ENCODE data around the gene INPP5D. TPM values are rescaled to one million over a fixed set of nuclear protein-coding genes. Genes with fewer than 3 reads are reported as not detected.

INPP5D gene
- total and polyA plus RNA-seq, 2 of the 13 experiments (the other 11 are each of a cell fraction or from before 2014, with no cell fraction given) = 16.7 to 18.0 TPM

DNA sequence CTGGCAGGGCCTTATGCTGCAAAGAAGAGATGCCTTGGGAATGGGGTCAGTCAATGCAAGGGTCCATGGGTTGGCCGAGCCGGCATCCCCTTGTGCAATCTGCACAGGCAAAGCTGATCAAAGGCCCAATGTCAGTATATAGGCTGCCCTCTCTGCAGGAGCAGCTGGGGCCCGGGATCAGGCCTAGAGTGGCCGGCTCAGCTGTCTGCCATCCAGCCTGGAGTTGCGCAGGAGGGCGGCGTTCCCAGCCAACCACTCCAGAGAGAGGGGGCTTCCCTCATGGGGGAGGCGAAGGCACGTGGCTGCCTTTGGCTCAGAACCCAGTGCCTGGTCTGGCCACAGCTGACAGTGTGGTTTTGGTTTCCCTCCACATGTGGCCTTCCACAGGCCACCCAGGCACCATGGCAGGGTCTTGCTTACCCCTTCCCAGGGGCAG is 3.9 kb downstream of the INPP5D start (continued):
- TF ChIP-seq, protein P1, sequence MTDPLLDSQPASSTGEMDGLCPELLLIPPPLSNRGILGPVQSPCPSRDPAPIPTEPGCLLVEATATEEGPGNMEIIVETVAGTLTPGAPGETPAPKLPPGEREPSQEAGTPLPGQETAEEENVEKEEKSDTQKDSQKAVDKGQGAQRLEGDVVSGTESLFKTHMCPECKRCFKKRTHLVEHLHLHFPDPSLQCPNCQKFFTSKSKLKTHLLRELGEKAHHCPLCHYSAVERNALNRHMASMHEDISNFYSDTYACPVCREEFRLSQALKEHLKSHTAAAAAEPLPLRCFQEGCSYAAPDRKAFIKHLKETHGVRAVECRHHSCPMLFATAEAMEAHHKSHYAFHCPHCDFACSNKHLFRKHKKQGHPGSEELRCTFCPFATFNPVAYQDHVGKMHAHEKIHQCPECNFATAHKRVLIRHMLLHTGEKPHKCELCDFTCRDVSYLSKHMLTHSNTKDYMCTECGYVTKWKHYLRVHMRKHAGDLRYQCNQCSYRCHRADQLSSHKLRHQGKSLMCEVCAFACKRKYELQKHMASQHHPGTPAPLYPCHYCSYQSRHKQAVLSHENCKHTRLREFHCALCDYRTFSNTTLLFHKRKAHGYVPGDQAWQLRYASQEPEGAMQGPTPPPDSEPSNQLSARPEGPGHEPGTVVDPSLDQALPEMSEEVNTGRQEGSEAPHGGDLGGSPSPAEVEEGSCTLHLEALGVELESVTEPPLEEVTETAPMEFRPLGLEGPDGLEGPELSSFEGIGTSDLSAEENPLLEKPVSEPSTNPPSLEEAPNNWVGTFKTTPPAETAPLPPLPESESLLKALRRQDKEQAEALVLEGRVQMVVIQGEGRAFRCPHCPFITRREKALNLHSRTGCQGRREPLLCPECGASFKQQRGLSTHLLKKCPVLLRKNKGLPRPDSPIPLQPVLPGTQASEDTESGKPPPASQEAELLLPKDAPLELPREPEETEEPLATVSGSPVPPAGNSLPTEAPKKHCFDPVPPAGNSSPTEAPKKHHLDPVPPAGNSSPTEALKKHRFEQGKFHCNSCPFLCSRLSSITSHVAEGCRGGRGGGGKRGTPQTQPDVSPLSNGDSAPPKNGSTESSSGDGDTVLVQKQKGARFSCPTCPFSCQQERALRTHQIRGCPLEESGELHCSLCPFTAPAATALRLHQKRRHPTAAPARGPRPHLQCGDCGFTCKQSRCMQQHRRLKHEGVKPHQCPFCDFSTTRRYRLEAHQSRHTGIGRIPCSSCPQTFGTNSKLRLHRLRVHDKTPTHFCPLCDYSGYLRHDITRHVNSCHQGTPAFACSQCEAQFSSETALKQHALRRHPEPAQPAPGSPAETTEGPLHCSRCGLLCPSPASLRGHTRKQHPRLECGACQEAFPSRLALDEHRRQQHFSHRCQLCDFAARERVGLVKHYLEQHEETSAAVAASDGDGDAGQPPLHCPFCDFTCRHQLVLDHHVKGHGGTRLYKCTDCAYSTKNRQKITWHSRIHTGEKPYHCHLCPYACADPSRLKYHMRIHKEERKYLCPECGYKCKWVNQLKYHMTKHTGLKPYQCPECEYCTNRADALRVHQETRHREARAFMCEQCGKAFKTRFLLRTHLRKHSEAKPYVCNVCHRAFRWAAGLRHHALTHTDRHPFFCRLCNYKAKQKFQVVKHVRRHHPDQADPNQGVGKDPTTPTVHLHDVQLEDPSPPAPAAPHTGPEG (CRISPR knock-in tag; IDR thresholded peaks at IDR 0.05) = no peak
- TF ChIP-seq, protein P2, sequence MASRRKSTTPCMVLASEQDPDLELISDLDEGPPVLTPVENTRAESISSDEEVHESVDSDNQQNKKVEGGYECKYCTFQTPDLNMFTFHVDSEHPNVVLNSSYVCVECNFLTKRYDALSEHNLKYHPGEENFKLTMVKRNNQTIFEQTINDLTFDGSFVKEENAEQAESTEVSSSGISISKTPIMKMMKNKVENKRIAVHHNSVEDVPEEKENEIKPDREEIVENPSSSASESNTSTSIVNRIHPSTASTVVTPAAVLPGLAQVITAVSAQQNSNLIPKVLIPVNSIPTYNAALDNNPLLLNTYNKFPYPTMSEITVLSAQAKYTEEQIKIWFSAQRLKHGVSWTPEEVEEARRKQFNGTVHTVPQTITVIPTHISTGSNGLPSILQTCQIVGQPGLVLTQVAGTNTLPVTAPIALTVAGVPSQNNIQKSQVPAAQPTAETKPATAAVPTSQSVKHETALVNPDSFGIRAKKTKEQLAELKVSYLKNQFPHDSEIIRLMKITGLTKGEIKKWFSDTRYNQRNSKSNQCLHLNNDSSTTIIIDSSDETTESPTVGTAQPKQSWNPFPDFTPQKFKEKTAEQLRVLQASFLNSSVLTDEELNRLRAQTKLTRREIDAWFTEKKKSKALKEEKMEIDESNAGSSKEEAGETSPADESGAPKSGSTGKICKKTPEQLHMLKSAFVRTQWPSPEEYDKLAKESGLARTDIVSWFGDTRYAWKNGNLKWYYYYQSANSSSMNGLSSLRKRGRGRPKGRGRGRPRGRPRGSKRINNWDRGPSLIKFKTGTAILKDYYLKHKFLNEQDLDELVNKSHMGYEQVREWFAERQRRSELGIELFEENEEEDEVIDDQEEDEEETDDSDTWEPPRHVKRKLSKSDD (CRISPR knock-in tag; IDR thresholded peaks at IDR 0.05; ENCODE audit: low read depth) = no peak
- peak; percentile 29; the same call in 1 of the 2 replicates for TF ChIP-seq ZBTB7B (CRISPR knock-in tag; IDR thresholded peaks at IDR 0.05)
- TF ChIP-seq THYN1 (CRISPR knock-in tag; IDR thresholded peaks at IDR 0.05; ENCODE audit: borderline replicate concordance, low read depth) = no peak
- TF ChIP-seq, protein P3, sequence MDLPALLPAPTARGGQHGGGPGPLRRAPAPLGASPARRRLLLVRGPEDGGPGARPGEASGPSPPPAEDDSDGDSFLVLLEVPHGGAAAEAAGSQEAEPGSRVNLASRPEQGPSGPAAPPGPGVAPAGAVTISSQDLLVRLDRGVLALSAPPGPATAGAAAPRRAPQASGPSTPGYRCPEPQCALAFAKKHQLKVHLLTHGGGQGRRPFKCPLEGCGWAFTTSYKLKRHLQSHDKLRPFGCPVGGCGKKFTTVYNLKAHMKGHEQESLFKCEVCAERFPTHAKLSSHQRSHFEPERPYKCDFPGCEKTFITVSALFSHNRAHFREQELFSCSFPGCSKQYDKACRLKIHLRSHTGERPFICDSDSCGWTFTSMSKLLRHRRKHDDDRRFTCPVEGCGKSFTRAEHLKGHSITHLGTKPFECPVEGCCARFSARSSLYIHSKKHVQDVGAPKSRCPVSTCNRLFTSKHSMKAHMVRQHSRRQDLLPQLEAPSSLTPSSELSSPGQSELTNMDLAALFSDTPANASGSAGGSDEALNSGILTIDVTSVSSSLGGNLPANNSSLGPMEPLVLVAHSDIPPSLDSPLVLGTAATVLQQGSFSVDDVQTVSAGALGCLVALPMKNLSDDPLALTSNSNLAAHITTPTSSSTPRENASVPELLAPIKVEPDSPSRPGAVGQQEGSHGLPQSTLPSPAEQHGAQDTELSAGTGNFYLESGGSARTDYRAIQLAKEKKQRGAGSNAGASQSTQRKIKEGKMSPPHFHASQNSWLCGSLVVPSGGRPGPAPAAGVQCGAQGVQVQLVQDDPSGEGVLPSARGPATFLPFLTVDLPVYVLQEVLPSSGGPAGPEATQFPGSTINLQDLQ (CRISPR knock-in tag; IDR thresholded peaks at IDR 0.05) = no peak
- no peak for TF ChIP-seq ATAD3A (CRISPR knock-in tag; IDR thresholded peaks at IDR 0.05)
- TF ChIP-seq ZFP62 (CRISPR knock-in tag; IDR thresholded peaks at IDR 0.05) = no peak
- TF ChIP-seq ZFP41 (CRISPR knock-in tag; IDR thresholded peaks at IDR 0.05; ENCODE audit: borderline replicate concordance) = no peak
- no peak for TF ChIP-seq STAT5B (CRISPR knock-in tag; IDR thresholded peaks at IDR 0.05)
- TF ChIP-seq ZNF282 (IDR thresholded peaks at IDR 0.05; ENCODE audit: partially characterized antibody) = no peak
- 0 out of 2 replicates have a peak, but pooled peaks have one; percentile 9 for TF ChIP-seq HNRNPL (IDR thresholded peaks at IDR 0.05; ENCODE audit: low read depth, low read length)
- 0 out of 2 replicates have a peak, but pooled peaks have one; percentile 79 for TF ChIP-seq ZSCAN21 (CRISPR knock-in tag; IDR thresholded peaks at IDR 0.05; ENCODE audit: borderline replicate concordance)
- TF ChIP-seq FLYWCH1 (CRISPR knock-in tag; IDR thresholded peaks at IDR 0.05) = no peak
- no peak for TF ChIP-seq RBAK (CRISPR knock-in tag; IDR thresholded peaks at IDR 0.05)
- no peak for TF ChIP-seq MTF1 (CRISPR knock-in tag; IDR thresholded peaks at IDR 0.05)
- TF ChIP-seq, protein P4, sequence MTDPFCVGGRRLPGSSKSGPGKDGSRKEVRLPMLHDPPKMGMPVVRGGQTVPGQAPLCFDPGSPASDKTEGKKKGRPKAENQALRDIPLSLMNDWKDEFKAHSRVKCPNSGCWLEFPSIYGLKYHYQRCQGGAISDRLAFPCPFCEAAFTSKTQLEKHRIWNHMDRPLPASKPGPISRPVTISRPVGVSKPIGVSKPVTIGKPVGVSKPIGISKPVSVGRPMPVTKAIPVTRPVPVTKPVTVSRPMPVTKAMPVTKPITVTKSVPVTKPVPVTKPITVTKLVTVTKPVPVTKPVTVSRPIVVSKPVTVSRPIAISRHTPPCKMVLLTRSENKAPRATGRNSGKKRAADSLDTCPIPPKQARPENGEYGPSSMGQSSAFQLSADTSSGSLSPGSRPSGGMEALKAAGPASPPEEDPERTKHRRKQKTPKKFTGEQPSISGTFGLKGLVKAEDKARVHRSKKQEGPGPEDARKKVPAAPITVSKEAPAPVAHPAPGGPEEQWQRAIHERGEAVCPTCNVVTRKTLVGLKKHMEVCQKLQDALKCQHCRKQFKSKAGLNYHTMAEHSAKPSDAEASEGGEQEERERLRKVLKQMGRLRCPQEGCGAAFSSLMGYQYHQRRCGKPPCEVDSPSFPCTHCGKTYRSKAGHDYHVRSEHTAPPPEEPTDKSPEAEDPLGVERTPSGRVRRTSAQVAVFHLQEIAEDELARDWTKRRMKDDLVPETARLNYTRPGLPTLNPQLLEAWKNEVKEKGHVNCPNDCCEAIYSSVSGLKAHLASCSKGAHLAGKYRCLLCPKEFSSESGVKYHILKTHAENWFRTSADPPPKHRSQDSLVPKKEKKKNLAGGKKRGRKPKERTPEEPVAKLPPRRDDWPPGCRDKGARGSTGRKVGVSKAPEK (CRISPR knock-in tag; IDR thresholded peaks at IDR 0.05; ENCODE audit: borderline replicate concordance) = no peak
